Measurements from ENCODE around the gene RALGPS1.
A peak's percentile ranks its signal among the peaks of the same experiment; 100 is the strongest.
"Not testable (repeated sequence)": the region's sequence is repeated elsewhere in the genome, so short reads cannot be mapped to it uniquely, and the experiment has no call there.

Gene RALGPS1

DNA sequence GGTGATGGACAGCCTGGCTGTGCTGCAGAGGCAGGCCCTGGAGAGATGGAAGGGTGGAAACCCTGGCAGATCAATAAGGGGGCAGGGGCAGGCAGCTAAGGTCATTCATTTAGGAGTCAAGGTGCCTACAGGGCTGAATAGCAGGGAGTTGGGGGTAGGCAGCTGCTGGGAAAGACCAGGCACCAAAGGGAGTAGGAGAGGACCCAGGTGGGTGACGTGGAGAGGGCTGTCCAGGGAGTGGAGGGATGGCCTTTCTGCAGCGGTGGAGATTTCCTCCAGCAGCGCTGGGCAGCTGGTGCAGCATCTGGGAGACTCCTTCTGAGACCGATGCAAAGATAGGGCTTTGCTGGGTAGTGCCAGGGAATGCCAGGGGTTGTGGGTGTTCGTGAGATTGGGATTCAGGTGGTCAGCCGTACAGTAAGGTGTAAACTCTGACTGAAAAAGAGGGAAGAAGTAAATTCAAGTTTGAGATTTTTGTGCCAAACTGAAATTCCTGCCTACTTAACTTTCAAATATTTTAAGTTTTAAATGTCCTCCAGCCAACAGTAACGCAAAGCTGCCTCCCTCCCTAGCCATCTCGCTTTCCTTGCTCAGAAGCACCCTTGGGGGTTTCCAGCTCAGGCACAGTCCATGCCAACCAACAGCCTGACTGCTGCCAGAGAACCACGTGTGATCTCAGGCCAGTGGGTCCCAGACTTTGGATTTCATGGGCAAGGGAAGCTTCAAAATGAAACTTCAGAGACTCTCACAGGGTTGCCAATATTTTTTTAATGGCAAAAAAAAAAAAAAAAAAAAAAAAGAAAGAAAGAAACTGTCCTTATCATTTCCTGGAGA lies 226.5 kb downstream of the RALGPS1 start:
- peak; percentile 36 for DNase-seq

- DNase-seq = no peak
Observed at GRCh38 chr9:127142291-127142690, 227.7 kb downstream of the RALGPS1 start.

GRCh38 chr9:127142931-127143464 lies 228.4 kb downstream of the RALGPS1 start:
- no peak for DNase-seq

- peak; percentile 9 for DNase-seq
Observed at GRCh38 chr9:127143920-127144465, 229.4 kb downstream of the RALGPS1 start.

DNA sequence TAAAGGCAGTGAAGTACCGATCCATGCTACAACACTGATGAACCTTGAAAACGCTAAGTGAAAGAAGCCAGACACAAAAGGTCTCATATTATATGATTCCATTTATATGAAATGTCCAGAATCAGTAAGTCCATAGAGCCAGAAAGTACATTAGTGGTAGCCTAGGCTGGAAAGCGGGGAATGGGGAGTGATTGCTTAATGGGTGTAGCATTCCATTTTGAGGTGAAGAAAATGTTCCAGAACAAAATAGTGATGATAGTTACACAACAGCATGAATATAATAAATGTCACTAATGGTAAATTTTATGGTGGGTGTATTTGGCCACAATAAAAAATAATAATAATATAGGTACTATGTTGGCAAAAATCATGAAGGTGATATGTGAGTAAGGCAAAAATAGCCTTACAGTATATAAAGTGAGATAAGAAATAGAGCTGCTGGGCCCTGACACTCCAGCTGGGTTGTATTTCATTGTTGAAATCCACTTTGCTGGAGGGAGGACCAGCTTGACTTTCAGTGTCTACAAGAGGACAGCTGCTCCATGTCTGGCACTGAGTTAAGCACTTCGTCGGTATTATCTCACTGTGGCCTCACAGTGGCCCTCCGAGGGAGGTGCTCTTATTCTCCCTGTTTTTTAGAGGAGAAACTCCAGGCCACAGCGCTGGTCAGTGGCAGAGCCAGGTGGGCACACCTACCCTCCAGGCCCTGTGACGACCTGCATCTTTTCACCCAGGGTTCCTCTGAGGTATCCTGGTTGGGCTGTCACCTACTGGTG lies 230.3 kb downstream of the RALGPS1 start:
- DNase-seq = peak; percentile 16

DNA sequence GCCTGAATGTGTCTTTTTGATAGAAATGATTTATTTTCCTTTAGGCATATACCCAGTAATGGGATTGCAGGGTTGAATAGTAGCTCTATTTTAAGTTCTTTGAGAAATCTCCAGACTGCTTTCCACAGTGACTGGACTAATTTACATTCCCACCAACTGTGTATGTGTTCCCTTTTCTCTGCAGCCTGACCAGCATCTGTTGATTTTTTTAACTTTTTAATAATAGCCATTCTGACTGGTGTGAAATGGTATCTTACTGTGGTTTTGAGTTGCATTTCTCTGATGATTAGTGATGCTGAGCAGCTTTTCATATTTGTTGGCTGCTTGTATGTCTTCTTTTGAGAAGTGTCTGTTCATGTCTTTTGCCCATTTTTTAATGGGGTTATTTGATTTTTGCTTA lies 232.3 kb downstream of the RALGPS1 start:
- DNase-seq = not testable (repeated sequence)

GRCh38 chr9:127147251-127147650 lies 232.7 kb downstream of the RALGPS1 start:
- DNase-seq = no peak

DNA sequence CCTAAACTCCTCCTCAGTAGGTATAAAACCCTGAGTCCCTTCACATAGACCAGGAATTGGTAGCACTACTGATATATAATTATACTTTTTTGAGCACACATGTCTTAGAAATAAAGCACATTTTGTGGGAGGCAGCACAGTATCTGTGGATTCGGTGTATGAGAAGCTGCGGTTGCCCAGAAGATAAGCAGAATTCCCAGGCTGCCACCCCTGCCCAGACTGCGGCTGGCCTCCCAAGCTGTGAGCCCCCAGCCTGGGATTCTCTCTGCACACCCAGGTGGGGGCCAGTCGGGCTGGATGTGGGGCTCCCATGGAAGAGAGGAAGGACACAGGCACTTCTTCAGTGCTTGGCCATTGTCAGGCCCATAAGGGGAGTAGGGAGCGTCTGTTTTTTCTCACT lies 233.4 kb downstream of the RALGPS1 start:
- no peak for DNase-seq

- DNase-seq = peak; percentile 10
Observed at GRCh38 chr9:127149010-127149409, 234.4 kb downstream of the RALGPS1 start.

DNA sequence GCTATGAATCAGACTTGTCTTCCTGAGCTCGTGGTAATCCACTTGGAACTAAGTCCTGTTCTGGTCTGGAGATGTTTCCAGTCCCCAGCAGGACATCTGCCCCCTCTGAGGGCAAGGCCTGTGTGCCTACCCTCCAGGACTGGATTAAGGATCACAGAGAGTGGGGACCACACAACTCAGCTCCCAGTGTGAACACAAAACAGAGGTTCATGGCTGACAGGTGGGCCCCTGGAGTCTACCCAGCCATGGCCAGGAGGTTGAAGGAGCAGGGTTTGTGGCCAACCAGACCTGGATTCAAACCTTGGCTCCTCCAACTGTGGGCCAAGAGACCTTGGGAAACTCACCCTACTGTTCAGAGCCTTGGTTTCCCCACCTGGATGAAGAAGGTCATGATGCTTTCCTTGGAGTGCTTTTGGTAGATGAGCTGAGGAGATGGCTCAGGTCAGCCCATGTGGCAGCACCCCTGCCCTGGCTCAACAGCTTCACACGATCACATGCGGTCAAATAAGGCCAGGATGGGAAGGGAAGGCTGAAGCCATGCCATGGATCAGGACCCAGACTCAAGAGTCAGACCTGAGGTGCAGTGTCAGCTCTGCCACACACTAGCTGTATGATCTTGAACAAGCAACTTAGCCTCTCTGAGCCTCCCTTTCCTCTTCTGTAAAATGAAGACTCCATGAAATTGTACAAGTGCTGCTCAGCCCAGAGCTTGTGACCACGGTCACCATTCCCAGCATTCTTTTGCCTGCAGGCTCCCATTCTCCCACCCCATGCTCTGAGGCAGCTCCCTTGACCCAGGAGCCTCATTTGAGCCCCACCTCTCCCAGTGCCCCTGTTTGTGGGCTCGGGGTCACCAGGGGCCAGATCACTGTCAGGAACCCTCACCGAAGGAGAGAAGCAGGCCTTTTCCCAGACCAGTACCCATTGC lies 235.1 kb downstream of the RALGPS1 start:
- DNase-seq = peak; percentile 13

GRCh38 chr9:127153501-127153900 lies 238.9 kb downstream of the RALGPS1 start:
- DNase-seq = peak; percentile 13

DNA sequence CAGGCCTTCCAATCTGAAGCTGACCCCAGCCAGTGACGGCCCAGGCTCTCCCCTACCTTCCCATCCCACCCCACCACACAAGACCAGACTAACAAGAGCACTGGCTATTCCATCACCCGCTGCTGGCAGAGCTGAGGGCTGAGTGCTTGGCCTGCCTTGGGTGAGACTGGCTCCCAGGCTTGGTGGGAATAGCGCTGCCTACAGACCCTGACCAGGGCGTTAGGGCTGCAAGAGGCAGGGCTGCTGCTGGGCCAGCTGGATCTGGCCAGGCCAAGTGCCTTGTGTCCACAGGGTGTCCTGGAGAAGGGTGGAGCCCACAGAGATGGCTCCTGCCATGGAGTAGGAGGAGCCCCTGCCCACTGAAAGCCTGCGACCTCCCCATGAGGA lies 239.4 kb downstream of the RALGPS1 start:
- DNase-seq = peak; percentile 41

DNA sequence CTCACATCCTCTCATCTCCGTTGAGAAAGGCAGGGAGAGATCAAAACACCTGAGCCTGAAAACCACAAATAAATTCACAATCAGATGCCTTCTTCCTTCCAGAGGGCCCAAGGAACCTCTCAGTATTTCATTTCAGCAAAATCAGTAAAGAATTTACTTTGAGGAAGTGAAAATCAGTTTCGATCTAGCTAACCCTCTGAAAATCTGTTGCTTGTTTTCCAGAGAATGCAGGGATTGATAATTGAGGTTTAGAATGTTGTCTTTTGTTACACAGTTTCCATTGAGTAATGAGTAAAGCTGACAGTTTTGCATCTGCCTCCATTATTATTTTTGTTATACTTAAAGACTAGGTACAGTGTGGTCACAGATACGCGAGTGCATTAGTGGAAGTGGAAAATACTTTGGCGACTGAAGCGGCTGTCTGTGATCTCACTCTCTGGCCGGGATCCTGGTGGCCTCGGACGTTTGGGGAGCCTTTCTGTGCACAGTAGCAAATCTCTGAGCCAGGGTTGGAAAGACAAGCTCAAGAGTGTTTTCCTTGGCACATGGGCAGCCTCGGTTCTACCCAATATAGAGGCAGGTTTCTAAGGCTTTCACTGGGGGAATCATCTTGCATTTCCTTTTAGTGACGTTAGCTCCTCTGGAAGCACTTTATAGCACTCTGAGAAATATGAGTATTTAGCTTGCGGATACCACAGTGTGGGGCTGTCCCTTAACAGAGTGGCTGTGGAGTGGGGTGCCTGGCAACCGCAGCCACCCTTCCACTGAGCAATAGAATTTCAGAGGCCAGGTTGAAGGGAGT lies 240.0 kb downstream of the RALGPS1 start:
- DNase-seq = peak; percentile 93

DNA sequence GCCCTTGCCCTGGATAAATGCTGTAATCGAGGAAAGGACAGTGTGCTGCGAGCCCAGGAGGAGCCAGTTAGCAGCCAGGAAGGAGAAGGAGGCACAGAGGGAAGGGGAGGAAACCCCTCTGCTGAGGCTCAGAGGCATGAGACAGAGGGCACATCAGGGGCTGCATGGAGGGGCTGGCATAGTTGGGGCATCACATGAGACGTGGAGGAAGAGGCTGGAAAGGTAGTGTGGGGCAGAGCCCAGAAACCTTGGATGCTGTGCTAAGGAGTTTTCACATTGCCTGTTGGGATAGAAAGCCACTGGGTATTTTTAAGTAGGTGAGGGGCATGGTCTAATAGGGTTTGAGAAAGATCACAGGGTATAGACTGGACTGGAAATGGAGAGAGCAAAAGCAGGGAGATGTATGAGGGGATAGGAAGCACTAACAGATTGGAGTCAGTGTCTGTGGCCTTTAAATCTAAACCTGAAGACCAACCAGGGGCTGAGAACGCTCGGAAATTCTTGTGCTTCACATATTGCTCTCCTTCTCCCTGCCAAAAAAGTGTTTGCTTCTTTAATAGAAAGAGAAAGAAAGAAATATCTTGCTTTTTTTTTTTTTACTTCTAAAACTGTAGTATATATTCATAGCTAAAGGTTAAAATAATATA lies 240.9 kb downstream of the RALGPS1 start:
- peak; percentile 11 for DNase-seq

GRCh38 chr9:127158786-127159324 lies 244.3 kb downstream of the RALGPS1 start:
- DNase-seq = no peak

DNA sequence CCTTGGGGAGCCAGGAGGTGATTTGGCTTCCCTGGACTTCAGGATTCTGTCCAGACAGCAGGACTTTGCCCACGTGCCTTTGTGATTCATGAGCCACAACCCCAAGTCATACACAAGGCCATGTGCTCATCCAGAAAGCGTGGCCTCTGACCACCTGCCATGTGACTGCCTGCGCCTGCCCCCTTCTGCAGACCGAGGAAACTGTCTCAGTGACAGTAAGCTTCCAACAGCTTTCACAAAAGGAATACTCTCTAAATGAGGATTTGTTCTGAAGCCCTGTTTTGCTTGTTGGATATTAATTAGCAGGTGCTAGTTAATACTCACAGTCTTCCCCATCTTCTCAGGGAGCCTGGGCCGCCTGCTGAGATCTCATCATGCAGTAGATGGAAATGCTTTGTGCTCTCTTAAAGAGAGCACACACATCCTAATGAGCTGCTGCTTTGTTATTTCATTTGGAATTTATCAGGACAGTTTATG lies 244.8 kb downstream of the RALGPS1 start:
- DNase-seq = peak; percentile 53

DNA sequence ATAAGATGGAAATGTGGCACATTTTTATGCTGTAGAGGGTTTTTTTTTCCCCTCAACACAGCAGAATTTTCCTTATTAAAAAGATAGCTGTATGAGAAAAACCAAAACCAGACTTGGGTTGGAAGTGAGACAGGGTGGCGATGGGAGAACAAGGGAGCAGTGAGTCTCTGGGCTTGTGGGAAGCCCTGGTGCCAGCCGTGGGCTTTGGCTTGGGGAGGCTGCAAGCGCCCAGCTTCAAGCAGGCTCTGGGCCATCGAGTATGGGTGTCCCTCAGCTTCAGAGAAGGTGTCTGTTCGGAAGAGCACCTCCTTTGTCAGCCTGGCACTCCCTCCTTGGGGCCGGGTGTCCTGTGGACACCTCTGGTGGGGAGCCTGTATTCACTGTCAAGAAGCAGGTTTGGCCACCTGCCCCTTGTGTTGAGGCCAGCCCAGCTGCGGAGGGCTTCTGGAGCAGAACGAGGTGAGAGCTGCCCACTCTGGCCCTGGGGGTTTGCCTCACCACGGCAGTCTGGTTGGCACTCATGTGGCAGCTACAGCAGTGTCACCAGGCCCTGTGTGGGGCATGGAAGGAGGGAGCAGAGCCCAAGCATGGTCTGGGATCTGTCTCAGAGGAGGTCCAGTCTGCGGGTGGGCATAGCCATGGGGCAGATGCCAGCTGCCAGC lies 245.5 kb downstream of the RALGPS1 start:
- DNase-seq = peak; percentile 54

GRCh38 chr9:127161081-127161624 lies 246.6 kb downstream of the RALGPS1 start:
- DNase-seq = peak; percentile 22

- DNase-seq = peak; percentile 11
Observed at GRCh38 chr9:127162046-127162863, 247.7 kb downstream of the RALGPS1 start.

Measured in femur (tissue), 1 donor.